GM23338 (cell line): ENCODE measurements around the gene TEAD2. TPM values are rescaled to one million over a fixed set of nuclear protein-coding genes. Genes with fewer than 3 reads are reported as not detected.

ENCODE experiments used
- ATAC-seq: fragments of 200-7000 bp; cut with Tn5 transposase; 3 replicates; pipeline ENCODE4 v1.9.1; 2020
- DNase-seq: peaks from one replicate; pipeline ENCODE4 v3.0.0-alpha.2; 2015; ENCODE audit warnings: low spot score
- H2AFZ ChIP-seq: fragments of 200-600 bp; sonication (generic); 2 replicates; pipeline ENCODE4 v1.8.0; 2016; ENCODE audit warnings: antibody characterized with exemption, mild to moderate bottlenecking, moderate library complexity
- H3F3A ChIP-seq: fragments of 200-600 bp; sonication (generic); replicated peaks from 2 replicates; pipeline ENCODE4 v1.8.0; 2017; ENCODE audit warnings: antibody characterized with exemption, mixed run types, low read depth
- H3K27ac ChIP-seq: fragments of 200-600 bp; sonication (generic); 2 replicates; pipeline ENCODE4 v1.6.1; 2016; ENCODE audit warnings: low read depth
- H3K27me3 ChIP-seq: fragments of 200-600 bp; sonication (generic); 2 replicates; pipeline ENCODE4 v1.8.0; 2016; ENCODE audit warnings: mild to moderate bottlenecking, mixed run types, moderate library complexity; ENCODE audit not compliant: insufficient read depth
- H3K36me3 ChIP-seq: fragments of 200-600 bp; sonication (generic); 2 replicates; pipeline ENCODE4 v1.8.0; 2016; ENCODE audit warnings: mild to moderate bottlenecking; ENCODE audit not compliant: insufficient read depth
- H3K4me1 ChIP-seq: fragments of 200-600 bp; sonication (generic); 2 replicates; pipeline ENCODE4 v1.8.0; 2016; ENCODE audit warnings: mild to moderate bottlenecking, moderate library complexity; ENCODE audit not compliant: insufficient read depth
- H3K4me2 ChIP-seq: fragments of 200-600 bp; sonication (generic); 2 replicates; pipeline ENCODE4 v1.7.1; 2017; ENCODE audit warnings: mixed run types
- H3K4me3 ChIP-seq: fragments of 200-600 bp; sonication (generic); 2 replicates; pipeline ENCODE4 v1.6.1; 2016; ENCODE audit warnings: mixed run types
- H3K79me2 ChIP-seq: fragments of 200-600 bp; sonication (generic); replicated peaks from 2 replicates; pipeline ENCODE4 v1.8.0; 2017; ENCODE audit warnings: mild to moderate bottlenecking; ENCODE audit not compliant: insufficient read depth
- H3K9me2 ChIP-seq: fragments of 200-600 bp; sonication (generic); 2 replicates; pipeline ENCODE4 v1.8.0; 2017; ENCODE audit not compliant: insufficient read depth
- H4K20me1 ChIP-seq: fragments of 200-600 bp; sonication (generic); replicated peaks from 2 replicates; pipeline ENCODE4 v1.8.0; 2017; ENCODE audit warnings: mild to moderate bottlenecking; ENCODE audit not compliant: insufficient read depth
- H3K27ac Mint-ChIP-seq: 2 replicates; pipeline ENCODE4 v1.8.0; 2020; ENCODE audit warnings: inconsistent platforms, mild to moderate bottlenecking, moderate library complexity, mixed read lengths
- H3K27me3 Mint-ChIP-seq: 3 replicates; pipeline ENCODE4 v1.8.0; 2022; ENCODE audit warnings: low read depth, mild to moderate bottlenecking, moderate library complexity, mixed read lengths, inconsistent platforms; ENCODE audit not compliant: insufficient read depth, poor library complexity
- H3K36me3 Mint-ChIP-seq: 3 replicates; pipeline ENCODE4 v1.8.0; 2021; ENCODE audit warnings: low read depth, mild to moderate bottlenecking, inconsistent platforms, moderate library complexity, mixed read lengths
- H3K4me1 Mint-ChIP-seq: 3 replicates; pipeline ENCODE4 v1.8.0; 2020; ENCODE audit warnings: mild to moderate bottlenecking, inconsistent platforms, mixed read lengths
- H3K4me3 Mint-ChIP-seq: 3 replicates; pipeline ENCODE4 v1.8.0; 2021; ENCODE audit warnings: moderate library complexity, mild to moderate bottlenecking, inconsistent platforms, mixed read lengths
- H3K9me3 Mint-ChIP-seq: 3 replicates; pipeline ENCODE4 v1.8.0; 2020; ENCODE audit warnings: moderate library complexity, mild to moderate bottlenecking, inconsistent platforms, mixed read lengths
- CREB1 ChIP-seq: fragments of 250-450 bp; sonication (Bioruptor Pico); IDR thresholded peaks from 2 replicates; pipeline ENCODE4 v1.5.0; 2020; ENCODE audit warnings: low read depth, mild to moderate bottlenecking, moderate library complexity
- EZH2 ChIP-seq: fragments of 200-600 bp; sonication (generic); IDR thresholded peaks from one replicate; pipeline ENCODE4 v1.8.0; 2017; ENCODE audit warnings: antibody characterized with exemption, mild to moderate bottlenecking, low read depth; ENCODE audit not compliant: unreplicated experiment
- EZH2phosphoT487 ChIP-seq: fragments of 200-600 bp; sonication (generic); IDR thresholded peaks from one replicate; pipeline ENCODE4 v1.8.1; 2018; ENCODE audit warnings: antibody characterized with exemption; ENCODE audit not compliant: unreplicated experiment
- JUNB ChIP-seq: IDR thresholded peaks from one replicate; pipeline ENCODE4 v1.6.1; 2016; ENCODE audit warnings: antibody characterized with exemption; ENCODE audit not compliant: unreplicated experiment
- NANOG ChIP-seq: IDR thresholded peaks from 2 replicates; pipeline ENCODE4 v1.6.1; 2016; ENCODE audit warnings: antibody characterized with exemption, borderline replicate concordance
- POLR2AphosphoS5 ChIP-seq: IDR thresholded peaks from 2 replicates; pipeline ENCODE4 v1.6.1; 2016; ENCODE audit warnings: antibody characterized with exemption, low read depth
- STAT1 ChIP-seq: IDR thresholded peaks from one replicate; pipeline ENCODE4 v1.6.1; 2016; ENCODE audit warnings: antibody characterized with exemption; ENCODE audit not compliant: unreplicated experiment
- ZNF114 ChIP-seq: fragments of 250-450 bp; sonication (Bioruptor Pico); IDR thresholded peaks from 2 replicates; pipeline ENCODE4 v1.5.0; 2020; ENCODE audit warnings: mild to moderate bottlenecking, moderate library complexity
- ZNF331 ChIP-seq: fragments of 250-450 bp; sonication (Bioruptor Pico); IDR thresholded peaks from 2 replicates; pipeline ENCODE4 v1.5.0; 2020; ENCODE audit warnings: low read depth, mild to moderate bottlenecking, moderate library complexity
- polyA plus RNA-seq: library from polyadenylated mRNA; unstranded; fragments of >200 nt; fragmentation: Nextera tagmentation; extraction: Ambion mirVana; gene quantifications from 2 replicates; pipeline ENCODE4 v1.2.1, GENCODE V29; 2016
- total RNA-seq: library from RNA; depleted of rRNA; stranded (reverse); fragments of >200 nt; shearing (Covaris generic); gene quantifications from 2 replicates; pipeline ENCODE4 v1.2.3, GENCODE V29; 2014
- TF ChIP-seq, protein P1 (sequence below): IDR thresholded peaks from 2 replicates; pipeline ENCODE4 v1.6.1; 2016; ENCODE audit warnings: antibody characterized with exemption
- TF ChIP-seq, protein P2 (sequence below): fragments of 250-450 bp; sonication (Bioruptor Pico); IDR thresholded peaks from 2 replicates; pipeline ENCODE4 v1.5.0; 2020; ENCODE audit warnings: mild to moderate bottlenecking, moderate library complexity
- TF ChIP-seq, protein P3 (sequence below), 2 experiments: fragments of 200-600 bp in 1 of 2; sonication (generic) in 1 of 2; conservative IDR thresholded peaks; 2 replicates each; pipeline versions ENCODE4 v1.5.1 to v1.6.1; 2016 to 2017; ENCODE audit warnings: antibody characterized with exemption in 2 of 2, low read depth in 2 of 2, mild to moderate bottlenecking in 2 of 2, moderate library complexity in 1 of 2
- TF ChIP-seq, protein P4 (sequence below): IDR thresholded peaks from one replicate; pipeline ENCODE4 v1.6.1; 2018; ENCODE audit warnings: antibody characterized with exemption; ENCODE audit not compliant: unreplicated experiment

TEAD2 gene
- total and polyA plus RNA-seq, 2 experiments from 2014 or later = 30.3 to 82.5 TPM

DNA sequence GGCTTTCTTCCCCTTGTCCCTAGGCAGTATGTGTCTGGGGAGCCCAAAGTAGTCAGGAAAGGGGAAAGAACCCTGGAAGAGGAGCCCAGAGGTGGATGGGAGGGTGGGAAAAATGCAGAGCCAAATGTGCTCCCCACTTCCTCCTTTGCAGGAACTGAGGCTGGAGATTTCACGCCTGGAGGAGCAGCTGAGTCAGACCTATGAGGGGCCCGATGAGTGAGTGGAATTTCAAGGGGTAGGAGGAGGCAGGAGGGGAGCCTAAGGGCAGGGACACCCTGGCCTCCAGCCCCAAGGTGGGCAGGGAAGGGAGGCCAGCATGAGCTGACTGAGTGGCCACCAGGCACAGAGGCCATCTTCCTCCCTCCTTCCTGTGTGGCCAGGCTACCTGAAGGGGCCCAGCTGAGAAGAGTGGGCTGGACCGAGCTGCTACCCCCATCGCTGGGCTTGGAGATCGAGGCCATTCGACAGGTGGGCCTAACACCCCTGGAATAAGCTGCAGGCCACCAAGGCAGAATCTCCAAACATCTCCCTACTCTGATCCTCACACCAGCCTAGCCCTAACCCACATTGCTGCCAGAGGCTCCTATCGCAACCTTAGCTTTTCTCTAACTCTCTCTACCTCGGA is 46.7 kb upstream of the TEAD2 start:
- peaks cover 13% of the 10 kb centered on the region for H3K4me1 Mint-ChIP-seq
- H4K20me1 ChIP-seq = no peaks in the 10 kb centered on the region
- H3K4me2 ChIP-seq = no peak overlapping the region
- H3K9me2 ChIP-seq = no peaks in the 10 kb centered on the region
- H3K27me3 ChIP-seq = no peaks in the 10 kb centered on the region
- H2AFZ ChIP-seq = no peak overlapping the region
- H3K9me3 Mint-ChIP-seq = no peaks in the 10 kb centered on the region; the same call in 2 of the 3 replicates
- H3K36me3 ChIP-seq = no peaks in the 10 kb centered on the region
- H3K4me1 ChIP-seq = peaks cover 10% of the 10 kb centered on the region
- no peak overlapping the region for H3K4me3 ChIP-seq
- ATAC-seq (no peak), DNase-seq (no peak)
- no peak for TF ChIP-seq ZNF331 (CRISPR knock-in tag)
- TF ChIP-seq, protein P1, sequence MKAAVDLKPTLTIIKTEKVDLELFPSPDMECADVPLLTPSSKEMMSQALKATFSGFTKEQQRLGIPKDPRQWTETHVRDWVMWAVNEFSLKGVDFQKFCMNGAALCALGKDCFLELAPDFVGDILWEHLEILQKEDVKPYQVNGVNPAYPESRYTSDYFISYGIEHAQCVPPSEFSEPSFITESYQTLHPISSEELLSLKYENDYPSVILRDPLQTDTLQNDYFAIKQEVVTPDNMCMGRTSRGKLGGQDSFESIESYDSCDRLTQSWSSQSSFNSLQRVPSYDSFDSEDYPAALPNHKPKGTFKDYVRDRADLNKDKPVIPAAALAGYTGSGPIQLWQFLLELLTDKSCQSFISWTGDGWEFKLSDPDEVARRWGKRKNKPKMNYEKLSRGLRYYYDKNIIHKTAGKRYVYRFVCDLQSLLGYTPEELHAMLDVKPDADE = no peak
- TF ChIP-seq, protein P2, sequence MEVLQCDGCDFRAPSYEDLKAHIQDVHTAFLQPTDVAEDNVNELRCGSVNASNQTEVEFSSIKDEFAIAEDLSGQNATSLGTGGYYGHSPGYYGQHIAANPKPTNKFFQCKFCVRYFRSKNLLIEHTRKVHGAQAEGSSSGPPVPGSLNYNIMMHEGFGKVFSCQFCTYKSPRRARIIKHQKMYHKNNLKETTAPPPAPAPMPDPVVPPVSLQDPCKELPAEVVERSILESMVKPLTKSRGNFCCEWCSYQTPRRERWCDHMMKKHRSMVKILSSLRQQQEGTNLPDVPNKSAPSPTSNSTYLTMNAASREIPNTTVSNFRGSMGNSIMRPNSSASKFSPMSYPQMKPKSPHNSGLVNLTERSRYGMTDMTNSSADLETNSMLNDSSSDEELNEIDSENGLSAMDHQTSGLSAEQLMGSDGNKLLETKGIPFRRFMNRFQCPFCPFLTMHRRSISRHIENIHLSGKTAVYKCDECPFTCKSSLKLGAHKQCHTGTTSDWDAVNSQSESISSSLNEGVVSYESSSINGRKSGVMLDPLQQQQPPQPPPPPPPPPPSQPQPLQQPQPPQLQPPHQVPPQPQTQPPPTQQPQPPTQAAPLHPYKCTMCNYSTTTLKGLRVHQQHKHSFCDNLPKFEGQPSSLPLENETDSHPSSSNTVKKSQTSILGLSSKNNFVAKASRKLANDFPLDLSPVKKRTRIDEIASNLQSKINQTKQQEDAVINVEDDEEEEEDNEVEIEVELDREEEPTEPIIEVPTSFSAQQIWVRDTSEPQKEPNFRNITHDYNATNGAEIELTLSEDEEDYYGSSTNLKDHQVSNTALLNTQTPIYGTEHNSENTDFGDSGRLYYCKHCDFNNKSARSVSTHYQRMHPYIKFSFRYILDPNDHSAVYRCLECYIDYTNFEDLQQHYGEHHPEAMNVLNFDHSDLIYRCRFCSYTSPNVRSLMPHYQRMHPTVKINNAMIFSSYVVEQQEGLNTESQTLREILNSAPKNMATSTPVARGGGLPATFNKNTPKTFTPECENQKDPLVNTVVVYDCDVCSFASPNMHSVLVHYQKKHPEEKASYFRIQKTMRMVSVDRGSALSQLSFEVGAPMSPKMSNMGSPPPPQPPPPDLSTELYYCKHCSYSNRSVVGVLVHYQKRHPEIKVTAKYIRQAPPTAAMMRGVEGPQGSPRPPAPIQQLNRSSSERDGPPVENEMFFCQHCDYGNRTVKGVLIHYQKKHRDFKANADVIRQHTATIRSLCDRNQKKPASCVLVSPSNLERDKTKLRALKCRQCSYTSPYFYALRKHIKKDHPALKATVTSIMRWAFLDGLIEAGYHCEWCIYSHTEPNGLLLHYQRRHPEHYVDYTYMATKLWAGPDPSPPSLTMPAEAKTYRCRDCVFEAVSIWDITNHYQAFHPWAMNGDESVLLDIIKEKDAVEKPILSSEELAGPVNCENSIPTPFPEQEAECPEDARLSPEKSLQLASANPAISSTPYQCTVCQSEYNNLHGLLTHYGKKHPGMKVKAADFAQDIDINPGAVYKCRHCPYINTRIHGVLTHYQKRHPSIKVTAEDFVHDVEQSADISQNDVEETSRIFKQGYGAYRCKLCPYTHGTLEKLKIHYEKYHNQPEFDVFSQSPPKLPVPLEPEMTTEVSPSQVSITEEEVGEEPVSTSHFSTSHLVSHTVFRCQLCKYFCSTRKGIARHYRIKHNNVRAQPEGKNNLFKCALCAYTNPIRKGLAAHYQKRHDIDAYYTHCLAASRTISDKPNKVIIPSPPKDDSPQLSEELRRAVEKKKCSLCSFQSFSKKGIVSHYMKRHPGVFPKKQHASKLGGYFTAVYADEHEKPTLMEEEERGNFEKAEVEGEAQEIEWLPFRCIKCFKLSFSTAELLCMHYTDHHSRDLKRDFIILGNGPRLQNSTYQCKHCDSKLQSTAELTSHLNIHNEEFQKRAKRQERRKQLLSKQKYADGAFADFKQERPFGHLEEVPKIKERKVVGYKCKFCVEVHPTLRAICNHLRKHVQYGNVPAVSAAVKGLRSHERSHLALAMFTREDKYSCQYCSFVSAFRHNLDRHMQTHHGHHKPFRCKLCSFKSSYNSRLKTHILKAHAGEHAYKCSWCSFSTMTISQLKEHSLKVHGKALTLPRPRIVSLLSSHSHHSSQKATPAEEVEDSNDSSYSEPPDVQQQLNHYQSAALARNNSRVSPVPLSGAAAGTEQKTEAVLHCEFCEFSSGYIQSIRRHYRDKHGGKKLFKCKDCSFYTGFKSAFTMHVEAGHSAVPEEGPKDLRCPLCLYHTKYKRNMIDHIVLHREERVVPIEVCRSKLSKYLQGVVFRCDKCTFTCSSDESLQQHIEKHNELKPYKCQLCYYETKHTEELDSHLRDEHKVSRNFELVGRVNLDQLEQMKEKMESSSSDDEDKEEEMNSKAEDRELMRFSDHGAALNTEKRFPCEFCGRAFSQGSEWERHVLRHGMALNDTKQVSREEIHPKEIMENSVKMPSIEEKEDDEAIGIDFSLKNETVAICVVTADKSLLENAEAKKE (CRISPR knock-in tag) = no peak
- TF ChIP-seq ZNF114 (CRISPR knock-in tag) = no peak
- TF ChIP-seq STAT1 = no peak
- TF ChIP-seq, protein P3, sequence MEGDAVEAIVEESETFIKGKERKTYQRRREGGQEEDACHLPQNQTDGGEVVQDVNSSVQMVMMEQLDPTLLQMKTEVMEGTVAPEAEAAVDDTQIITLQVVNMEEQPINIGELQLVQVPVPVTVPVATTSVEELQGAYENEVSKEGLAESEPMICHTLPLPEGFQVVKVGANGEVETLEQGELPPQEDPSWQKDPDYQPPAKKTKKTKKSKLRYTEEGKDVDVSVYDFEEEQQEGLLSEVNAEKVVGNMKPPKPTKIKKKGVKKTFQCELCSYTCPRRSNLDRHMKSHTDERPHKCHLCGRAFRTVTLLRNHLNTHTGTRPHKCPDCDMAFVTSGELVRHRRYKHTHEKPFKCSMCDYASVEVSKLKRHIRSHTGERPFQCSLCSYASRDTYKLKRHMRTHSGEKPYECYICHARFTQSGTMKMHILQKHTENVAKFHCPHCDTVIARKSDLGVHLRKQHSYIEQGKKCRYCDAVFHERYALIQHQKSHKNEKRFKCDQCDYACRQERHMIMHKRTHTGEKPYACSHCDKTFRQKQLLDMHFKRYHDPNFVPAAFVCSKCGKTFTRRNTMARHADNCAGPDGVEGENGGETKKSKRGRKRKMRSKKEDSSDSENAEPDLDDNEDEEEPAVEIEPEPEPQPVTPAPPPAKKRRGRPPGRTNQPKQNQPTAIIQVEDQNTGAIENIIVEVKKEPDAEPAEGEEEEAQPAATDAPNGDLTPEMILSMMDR (conservative IDR thresholded peaks at IDR 0.05; ENCODE audit: low read depth in 2 of 2) = no peak
- TF ChIP-seq EZH2phosphoT487 = no peak
- no peak for TF ChIP-seq EZH2
- TF ChIP-seq CREB1 (CRISPR knock-in tag) = no peak
- no peak for TF ChIP-seq JUNB
- TF ChIP-seq POLR2AphosphoS5 = no peak
- TF ChIP-seq, protein P4, sequence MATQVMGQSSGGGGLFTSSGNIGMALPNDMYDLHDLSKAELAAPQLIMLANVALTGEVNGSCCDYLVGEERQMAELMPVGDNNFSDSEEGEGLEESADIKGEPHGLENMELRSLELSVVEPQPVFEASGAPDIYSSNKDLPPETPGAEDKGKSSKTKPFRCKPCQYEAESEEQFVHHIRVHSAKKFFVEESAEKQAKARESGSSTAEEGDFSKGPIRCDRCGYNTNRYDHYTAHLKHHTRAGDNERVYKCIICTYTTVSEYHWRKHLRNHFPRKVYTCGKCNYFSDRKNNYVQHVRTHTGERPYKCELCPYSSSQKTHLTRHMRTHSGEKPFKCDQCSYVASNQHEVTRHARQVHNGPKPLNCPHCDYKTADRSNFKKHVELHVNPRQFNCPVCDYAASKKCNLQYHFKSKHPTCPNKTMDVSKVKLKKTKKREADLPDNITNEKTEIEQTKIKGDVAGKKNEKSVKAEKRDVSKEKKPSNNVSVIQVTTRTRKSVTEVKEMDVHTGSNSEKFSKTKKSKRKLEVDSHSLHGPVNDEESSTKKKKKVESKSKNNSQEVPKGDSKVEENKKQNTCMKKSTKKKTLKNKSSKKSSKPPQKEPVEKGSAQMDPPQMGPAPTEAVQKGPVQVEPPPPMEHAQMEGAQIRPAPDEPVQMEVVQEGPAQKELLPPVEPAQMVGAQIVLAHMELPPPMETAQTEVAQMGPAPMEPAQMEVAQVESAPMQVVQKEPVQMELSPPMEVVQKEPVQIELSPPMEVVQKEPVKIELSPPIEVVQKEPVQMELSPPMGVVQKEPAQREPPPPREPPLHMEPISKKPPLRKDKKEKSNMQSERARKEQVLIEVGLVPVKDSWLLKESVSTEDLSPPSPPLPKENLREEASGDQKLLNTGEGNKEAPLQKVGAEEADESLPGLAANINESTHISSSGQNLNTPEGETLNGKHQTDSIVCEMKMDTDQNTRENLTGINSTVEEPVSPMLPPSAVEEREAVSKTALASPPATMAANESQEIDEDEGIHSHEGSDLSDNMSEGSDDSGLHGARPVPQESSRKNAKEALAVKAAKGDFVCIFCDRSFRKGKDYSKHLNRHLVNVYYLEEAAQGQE = no peak
- no peak for TF ChIP-seq NANOG
- H3K27me3 Mint-ChIP-seq = peaks cover 19% of the 10 kb centered on the region
- no peaks in the 10 kb centered on the region for H3F3A ChIP-seq
- H3K4me3 Mint-ChIP-seq = no peak overlapping the region
- H3K27ac Mint-ChIP-seq = peak overlapping the region; percentile 27; the same call in 1 of the 2 replicates
- no peaks in the 10 kb centered on the region for H3K79me2 ChIP-seq
- H3K36me3 Mint-ChIP-seq = no peaks in the 10 kb centered on the region
- H3K27ac ChIP-seq = no peak overlapping the region
